H1 (cell line): ENCODE data around the gene LMNA. TPM values are rescaled to one million over a fixed set of nuclear protein-coding genes. Genes with fewer than 3 reads are reported as not detected.
"Not testable (repeated sequence)": the region's sequence is repeated elsewhere in the genome, so short reads cannot be mapped to it uniquely, and the experiment has no call there.

Experiments
- CTCF ChIA-PET: fragments of 300-600 bp; sonication (Branson Sonifier 250); formaldehyde crosslinking; loops from one replicate; lab custom pipeline; 2021; ENCODE audit not compliant: partially characterized antibody; lab: Charles Lee
- POLR2A ChIA-PET: fragments of 300-600 bp; sonication (Branson Sonifier 250); formaldehyde crosslinking; loops from one replicate; lab custom pipeline; 2021; ENCODE audit warnings: inconsistent platforms; ENCODE audit not compliant: partially characterized antibody; lab: Charles Lee
- DNase-seq, 2 experiments: peaks; one replicate each; pipeline versions ENCODE4 v3.0.0 to v3.0.0-alpha.2; 2010 to 2022; ENCODE audit warnings: low spot score in 2 of 2, low read depth in 1 of 2, mixed read lengths in 1 of 2
- FAIRE-seq: peaks from 2 replicates; lab custom pipeline; 2011; peaks lifted over from hg19 to GRCh38; lab: Jason Lieb, UNC
- H2AFZ ChIP-seq: 2 replicates; pipeline ENCODE4 v1.8.1; 2012; ENCODE audit warnings: low read length, inconsistent platforms
- H2AK5ac ChIP-seq: 2 replicates; pipeline ENCODE4 v1.6.1; 2013; ENCODE audit warnings: low read depth, low read length
- H2BK120ac ChIP-seq: replicated peaks from 2 replicates; pipeline ENCODE3; 2013; ENCODE audit warnings: low read depth, low read length, inconsistent platforms
- H2BK12ac ChIP-seq: 2 replicates; pipeline ENCODE4 v1.6.1; 2013; ENCODE audit warnings: low read depth, low read length
- H2BK15ac ChIP-seq: 2 replicates; pipeline ENCODE4 v1.6.1; 2013; ENCODE audit warnings: low read length
- H2BK20ac ChIP-seq: 2 replicates; pipeline ENCODE4 v1.6.1; 2013; ENCODE audit warnings: low read length
- H2BK5ac ChIP-seq: 2 replicates; pipeline ENCODE4 v1.6.1; 2013; ENCODE audit warnings: low read depth, low read length
- H3K14ac ChIP-seq: 2 replicates; pipeline ENCODE4 v1.6.1; 2013; ENCODE audit warnings: inconsistent platforms; ENCODE audit not compliant: insufficient read length
- H3K18ac ChIP-seq: 2 replicates; pipeline ENCODE4 v1.6.1; 2013; ENCODE audit warnings: low read length; ENCODE audit errors: extremely low read depth
- H3K23ac ChIP-seq: 2 replicates; pipeline ENCODE4 v1.6.1; 2013; ENCODE audit warnings: inconsistent platforms; ENCODE audit not compliant: insufficient read length
- H3K23me2 ChIP-seq: 2 replicates; pipeline ENCODE4 v1.6.1; 2013; ENCODE audit warnings: low read depth, low read length
- H3K27ac ChIP-seq: 2 replicates; pipeline ENCODE4 v1.6.1; 2011; ENCODE audit warnings: low read depth, low read length, inconsistent platforms
- H3K27me3 ChIP-seq, 4 experiments: replicated peaks in 1 of 4; 1 replicate in 1 of 4; 2 replicates in 3 of 4; pipeline versions ENCODE4 v1.6.1 to v1.8.1; 2011 to 2013; ENCODE audit warnings: low read length in 3 of 4, mild to moderate bottlenecking in 3 of 4, inconsistent platforms in 2 of 4, mixed read lengths in 2 of 4, moderate library complexity in 1 of 4; ENCODE audit not compliant: control insufficient read depth in 3 of 4, insufficient read depth in 3 of 4; ENCODE audit errors: extremely low read depth in 1 of 4
- H3K36me3 ChIP-seq, 4 experiments: 2 replicates each; pipeline versions ENCODE4 v1.6.1 to v1.8.1; 2011 to 2013; ENCODE audit warnings: mild to moderate bottlenecking in 4 of 4, low read length in 3 of 4, moderate library complexity in 2 of 4, control low read depth in 1 of 4, inconsistent platforms in 1 of 4; ENCODE audit not compliant: insufficient read depth in 4 of 4, control insufficient read depth in 2 of 4
- H3K4ac ChIP-seq: replicated peaks from 2 replicates; pipeline ENCODE3; 2013; ENCODE audit warnings: low read length, low read depth, mixed read lengths, inconsistent platforms; ENCODE audit not compliant: insufficient read length
- H3K4me1 ChIP-seq, 4 experiments: replicated peaks in 1 of 4; 1 replicate in 1 of 4; 2 replicates in 3 of 4; pipeline versions ENCODE4 v1.6.1 to v1.8.1; 2011 to 2013; ENCODE audit warnings: low read length in 3 of 4, inconsistent platforms in 2 of 4, mixed read lengths in 1 of 4; ENCODE audit not compliant: insufficient read depth in 4 of 4, control insufficient read depth in 3 of 4
- H3K4me2 ChIP-seq, 2 experiments: 2 replicates each; pipeline versions ENCODE4 v1.6.1 to v1.8.1; 2011 to 2013; ENCODE audit warnings: low read depth in 2 of 2, low read length in 2 of 2, control low read depth in 1 of 2, inconsistent platforms in 1 of 2, mild to moderate bottlenecking in 1 of 2; ENCODE audit not compliant: insufficient read depth in 1 of 2
- H3K4me3 ChIP-seq, 4 experiments: fragments of 200-600, 300-600 bp in 1 of 4; sonication (generic), shearing (Covaris generic), sonication (Bioruptor Twin) in 1 of 4; 2 replicates each; pipeline versions ENCODE4 v1.5.1 to v1.8.1; 2011 to 2016; ENCODE audit warnings: low read length in 4 of 4, low read depth in 3 of 4, control low read depth in 2 of 4, inconsistent platforms in 2 of 4, mild to moderate bottlenecking in 2 of 4, mixed read lengths in 1 of 4, moderate library complexity in 1 of 4; ENCODE audit not compliant: insufficient read depth in 2 of 4; ENCODE audit errors: extremely low read depth in 1 of 4
- H3K56ac ChIP-seq: replicated peaks from 2 replicates; pipeline ENCODE3; 2013; ENCODE audit warnings: low read depth, mild to moderate bottlenecking, mixed read lengths, low read length, inconsistent platforms; ENCODE audit not compliant: insufficient read length
- H3K79me1 ChIP-seq: 2 replicates; pipeline ENCODE4 v1.6.1; 2013; ENCODE audit warnings: low read depth, low read length, control low read depth
- H3K79me2 ChIP-seq, 2 experiments: 2 replicates each; pipeline versions ENCODE4 v1.6.1 to v1.8.1; 2012 to 2013; ENCODE audit warnings: low read length in 2 of 2, mild to moderate bottlenecking in 2 of 2, inconsistent platforms in 1 of 2; ENCODE audit not compliant: insufficient read depth in 2 of 2, control insufficient read depth in 1 of 2
- H3K9ac ChIP-seq, 4 experiments: replicated peaks in 1 of 4; 1 replicate in 1 of 4; 2 replicates in 3 of 4; pipeline versions ENCODE4 v1.6.1 to v1.8.1; 2011 to 2013; ENCODE audit warnings: low read depth in 3 of 4, low read length in 3 of 4, control low read depth in 2 of 4, mild to moderate bottlenecking in 2 of 4, moderate library complexity in 2 of 4, inconsistent platforms in 1 of 4; ENCODE audit errors: extremely low read depth in 1 of 4
- H3K9me3 ChIP-seq, 2 experiments: 2 replicates each; pipeline versions ENCODE4 v1.6.1 to v1.8.1; 2012 to 2013; ENCODE audit warnings: mild to moderate bottlenecking in 2 of 2, moderate library complexity in 2 of 2, control low read depth in 1 of 2, inconsistent platforms in 1 of 2, low read depth in 1 of 2, low read length in 1 of 2, mixed read lengths in 1 of 2; ENCODE audit not compliant: insufficient read depth in 2 of 2
- H4K20me1 ChIP-seq, 2 experiments: replicated peaks in 1 of 2; 2 replicates each; pipeline versions ENCODE3 to v1.8.1; 2011 to 2013; ENCODE audit warnings: inconsistent platforms in 2 of 2, low read length in 2 of 2, mild to moderate bottlenecking in 1 of 2; ENCODE audit not compliant: insufficient read depth in 2 of 2, control insufficient read depth in 1 of 2
- H4K5ac ChIP-seq: 2 replicates; pipeline ENCODE4 v1.6.1; 2013; ENCODE audit warnings: low read length, low read depth, mixed read lengths, inconsistent platforms; ENCODE audit not compliant: insufficient read length
- H4K8ac ChIP-seq: 2 replicates; pipeline ENCODE4 v1.8.0; 2013; ENCODE audit warnings: mild to moderate bottlenecking, moderate library complexity, low read length, inconsistent platforms; ENCODE audit not compliant: insufficient read depth; ENCODE audit errors: extremely low read depth
- H4K91ac ChIP-seq: replicated peaks from 2 replicates; pipeline ENCODE3; 2013; ENCODE audit warnings: low read length, mixed read lengths, inconsistent platforms; ENCODE audit not compliant: insufficient read length
- WGBS, 2 experiments: shearing (Covaris generic) in 1 of 2; methylation state at CpG; one replicate each; pipeline versions ENCODE4 v1.1.6 to v1.1.7; 2013 to 2015; ENCODE audit warnings: low lambda C conversion rate in 2 of 2, mixed read lengths in 2 of 2, inconsistent platforms in 1 of 2, low coverage in 1 of 2, missing lambda C conversion rate in 1 of 2; ENCODE audit not compliant: insufficient replicate concordance in 2 of 2, insufficient coverage in 1 of 2, insufficient read length in 1 of 2; ENCODE audit errors: extremely low coverage in 1 of 2, missing lambda C conversion rate in 1 of 2; 5-methylcytosine and 5-hydroxymethylcytosine counted together
- polyA plus RNA-seq, 7 experiments: library from polyadenylated mRNA; depleted of rRNA in 3 of 7; stranded (reverse) in 5 of 7; unstranded in 2 of 7; fragments of >200 nt in 5 of 7; fragments of 200-250 nt in 2 of 7; gene quantifications; 1 replicate in 5 of 7; 2 replicates in 1 of 7; 4 replicates in 1 of 7; pipeline versions ENCODE4 v1.2.1 to v1.2.3, GENCODE V29; 2011 to 2013; ENCODE audit warnings: missing spikeins in 2 of 7, mixed read lengths in 2 of 7
- total RNA-seq: library from RNA; stranded (reverse); fragmentation: NEBNext Ultra II Directional; extraction: Animal tissue kit (Norgen Biotek cat#: 25700); gene quantifications from 2 replicates; pipeline ENCODE4 v1.2.1, GENCODE V29; 2021

LMNA gene
- total and polyA plus RNA-seq, 2 of the 8 experiments (the other 6 are each of a cell fraction or from before 2014, with no cell fraction given), result 25.8 to 46.8 TPM

GRCh38 chr1:156121005-156121404 lies 6.5 kb downstream of the LMNA start:
- not testable (repeated sequence) for H3K23ac ChIP-seq, H4K91ac ChIP-seq, H3K14ac ChIP-seq, H3K79me1 ChIP-seq, H4K20me1 ChIP-seq, H2AK5ac ChIP-seq, H3K9me3 ChIP-seq, H2BK120ac ChIP-seq, H3K36me3 ChIP-seq, H2BK20ac ChIP-seq, H3K27ac ChIP-seq, H2AFZ ChIP-seq, H2BK12ac ChIP-seq, H3K23me2 ChIP-seq, H2BK5ac ChIP-seq, DNase-seq, H3K27me3 ChIP-seq, H3K4ac ChIP-seq, H3K56ac ChIP-seq, H4K5ac ChIP-seq, H3K9ac ChIP-seq, FAIRE-seq, H3K18ac ChIP-seq, H3K4me3 ChIP-seq, H2BK15ac ChIP-seq, H3K4me2 ChIP-seq, H4K8ac ChIP-seq
- CTCF ChIA-PET, result interaction anchor here (1.6 to 42.4 kb wide), 4 partner anchors 4 to 25 kb away, joined by 4 to 1994 read pairs (median 261); partner anchors contain the start of genes LMNA and MEX3A
- WGBS, 2 experiments, result 80% methylated on average over 4 of the region's 4 CpGs; no CpG with 5 or more reads in 1 of the 2 experiments
- peaks cover 0 to 12% of the 10 kb centered on the region in 2 experiments; a peak in 1 of 4 replicates for H3K79me2 ChIP-seq
- POLR2A ChIA-PET, result interaction anchor here (1.1 to 28.0 kb wide), 5 partner anchors 8 to 139 kb away, joined by 3 to 763 read pairs (median 4); partner anchors contain the start of gene MEX3A
- H3K4me1 ChIP-seq, result peaks cover 7 to 24% (median 20%) of the 10 kb centered on the region in 4 experiments
